Left ventricle myocardium superior (tissue), 1 donor: ENCODE data around the gene NCDN. TPM values are rescaled to one million over a fixed set of nuclear protein-coding genes. Genes with fewer than 3 reads are reported as not detected.
"Not testable (repeated sequence)": the region's sequence is repeated elsewhere in the genome, so short reads cannot be mapped to it uniquely, and the experiment has no call there.

Experiments
- ATAC-seq: fragments of 200-7000 bp; cut with Tn5 transposase; one replicate; pipeline ENCODE4 v1.9.1; 2020; ENCODE audit warnings: mild to moderate bottlenecking, moderate library complexity
- DNase-seq: peaks from one replicate; pipeline ENCODE4 v3.0.0-alpha.2; 2020
- intact Hi-C: fragments of 100-400 bp; cut with micrococcal nuclease; formaldehyde crosslinking; loops from one replicate; pipeline ENCODE4 v1.11.0; 2022
- total RNA-seq: library from RNA; stranded (reverse); fragmentation: NEBNext Ultra II Directional; extraction: Animal tissue kit (Norgen Biotek cat#: 25700); gene quantifications from one replicate; pipeline ENCODE4 v1.2.1, GENCODE V29; 2021
- donor health status: DM: no; HTN: yes; CAD: no; lungs with severe emphysema.

Gene NCDN
- total RNA-seq, 1 donor from 2014 or later: 24.5 TPM

- not testable (repeated sequence) for DNase-seq
Measured at GRCh38 chr1:35581621-35582020, 24.0 kb downstream of the NCDN start.

GRCh38 chr1:35585281-35585680 is 27.7 kb downstream of the NCDN start:
- ATAC-seq (no peak), DNase-seq (no peak)
- intact Hi-C loops: no loop called here

More at GRCh38 chr1:35581621-35582020, 24.0 kb downstream of the NCDN start:
- ATAC-seq, intact Hi-C loops: not testable (repeated sequence)

- DNase-seq, intact Hi-C loops, ATAC-seq: not testable (repeated sequence)
Measured at GRCh38 chr1:35585805-35586204, 28.2 kb downstream of the NCDN start.

GRCh38 chr1:35586808-35587207 is 29.2 kb downstream of the NCDN start:
- intact Hi-C loops: no loop called here
- ATAC-seq: no peak
- no peak for DNase-seq

GRCh38 chr1:35587736-35588135 is 30.1 kb downstream of the NCDN start:
- DNase-seq: no peak
- intact Hi-C loops: no loop called here
- no peak for ATAC-seq

- DNase-seq (no peak), ATAC-seq (no peak)
- intact Hi-C loops: no loop called here
Measured at GRCh38 chr1:35588197-35588910, 30.8 kb downstream of the NCDN start.

GRCh38 chr1:35589516-35590427 is 32.2 kb downstream of the NCDN start:
- DNase-seq: no peak
- intact Hi-C loops: no loop called here
- ATAC-seq: no peak

- no peak for DNase-seq
- intact Hi-C loops: no loop called here
- ATAC-seq: no peak
Measured at GRCh38 chr1:35590476-35591040, 33.0 kb downstream of the NCDN start.

GRCh38 chr1:35591211-35591610 is 33.6 kb downstream of the NCDN start:
- DNase-seq: no peak
- intact Hi-C loops: no loop called here
- ATAC-seq: no peak

- DNase-seq (no peak), ATAC-seq (no peak)
- intact Hi-C loops: no loop called here
Measured at GRCh38 chr1:35592991-35593769, 35.6 kb downstream of the NCDN start.

GRCh38 chr1:35594005-35594760 is 36.6 kb downstream of the NCDN start:
- DNase-seq: no peak
- no peak for ATAC-seq
- intact Hi-C loops: no loop called here

- no peak for DNase-seq
- ATAC-seq: no peak
- intact Hi-C loops: no loop called here
Measured at GRCh38 chr1:35595684-35596083, 38.1 kb downstream of the NCDN start.

GRCh38 chr1:35597870-35598269 is 40.3 kb downstream of the NCDN start:
- intact Hi-C loops: no loop called here
- DNase-seq: no peak
- no peak for ATAC-seq

- no peak for DNase-seq
- ATAC-seq: no peak
- intact Hi-C loops: no loop called here
Measured at GRCh38 chr1:35598895-35599294, 41.3 kb downstream of the NCDN start.

- DNase-seq (no peak), ATAC-seq (no peak)
- intact Hi-C loops: no loop called here
Measured at GRCh38 chr1:35599411-35599810, 41.8 kb downstream of the NCDN start.

GRCh38 chr1:35600593-35600992 is 43.0 kb downstream of the NCDN start:
- intact Hi-C loops: no loop called here
- no peak for DNase-seq
- ATAC-seq: no peak

- intact Hi-C loops: no loop called here
- ATAC-seq (no peak), DNase-seq (no peak)
Measured at GRCh38 chr1:35603468-35603867, 45.9 kb downstream of the NCDN start.

- ATAC-seq (no peak), DNase-seq (no peak)
- intact Hi-C loops: no loop called here
Measured at GRCh38 chr1:35603941-35604340, 46.3 kb downstream of the NCDN start.
